ENCODE results near the gene ATXN10. TPM values are rescaled to one million over a fixed set of nuclear protein-coding genes. Genes with fewer than 3 reads are reported as not detected.

Gene ATXN10
- total RNA-seq, 4 donors from 2014 or later: 78.5 to 152 (median 113) TPM

DNA sequence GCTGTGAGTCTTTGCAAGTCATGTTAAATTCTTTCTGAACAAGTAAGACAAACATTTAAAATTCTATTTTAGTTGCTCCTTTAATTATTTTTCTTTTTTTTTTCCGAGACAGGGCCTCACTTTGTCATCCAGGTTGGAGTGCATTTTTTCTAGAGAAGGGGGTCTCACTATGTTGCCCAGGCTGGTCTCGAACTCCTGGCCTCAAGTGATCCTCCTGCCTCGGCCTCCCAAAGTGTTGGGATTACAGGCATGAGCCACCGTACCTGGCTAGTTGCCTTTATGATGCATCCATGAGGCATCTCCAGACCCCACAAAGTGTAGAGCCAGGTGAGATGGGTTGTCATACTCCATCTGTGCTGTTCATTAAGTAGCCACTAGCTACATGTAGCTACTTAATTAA, 4.4 kb downstream of the ATXN10 start:
- H3K27ac ChIP-seq: peak overlapping the region in 1 of 4 donors; percentile 55
- H3K27me3 ChIP-seq: no peaks in the 10 kb centered on the region
- H3K4me3 ChIP-seq: no peak overlapping the region
- WGBS, 2 donors (ENCODE audit: low coverage in 1 of 2): 35 to 83% methylated on average over 2 to 4 of the region's 4 CpGs
- H3K36me3 ChIP-seq: peaks cover 0 to 9% of the 10 kb centered on the region in 2 donors
- TF ChIP-seq POLR2AphosphoS5 (IDR thresholded peaks at IDR 0.05) (no peak), EP300 (IDR thresholded peaks at IDR 0.05) (no peak), POLR2A (IDR thresholded peaks at IDR 0.05) (no peak)
- TF ChIP-seq, protein P1, sequence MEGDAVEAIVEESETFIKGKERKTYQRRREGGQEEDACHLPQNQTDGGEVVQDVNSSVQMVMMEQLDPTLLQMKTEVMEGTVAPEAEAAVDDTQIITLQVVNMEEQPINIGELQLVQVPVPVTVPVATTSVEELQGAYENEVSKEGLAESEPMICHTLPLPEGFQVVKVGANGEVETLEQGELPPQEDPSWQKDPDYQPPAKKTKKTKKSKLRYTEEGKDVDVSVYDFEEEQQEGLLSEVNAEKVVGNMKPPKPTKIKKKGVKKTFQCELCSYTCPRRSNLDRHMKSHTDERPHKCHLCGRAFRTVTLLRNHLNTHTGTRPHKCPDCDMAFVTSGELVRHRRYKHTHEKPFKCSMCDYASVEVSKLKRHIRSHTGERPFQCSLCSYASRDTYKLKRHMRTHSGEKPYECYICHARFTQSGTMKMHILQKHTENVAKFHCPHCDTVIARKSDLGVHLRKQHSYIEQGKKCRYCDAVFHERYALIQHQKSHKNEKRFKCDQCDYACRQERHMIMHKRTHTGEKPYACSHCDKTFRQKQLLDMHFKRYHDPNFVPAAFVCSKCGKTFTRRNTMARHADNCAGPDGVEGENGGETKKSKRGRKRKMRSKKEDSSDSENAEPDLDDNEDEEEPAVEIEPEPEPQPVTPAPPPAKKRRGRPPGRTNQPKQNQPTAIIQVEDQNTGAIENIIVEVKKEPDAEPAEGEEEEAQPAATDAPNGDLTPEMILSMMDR (IDR thresholded peaks at IDR 0.05): no peak
- no peak for ATAC-seq
- H3K9me3 ChIP-seq: no peaks in the 10 kb centered on the region
- H3K4me1 ChIP-seq: peaks cover 8 to 68% (median 21%) of the 10 kb centered on the region in 3 donors

DNA sequence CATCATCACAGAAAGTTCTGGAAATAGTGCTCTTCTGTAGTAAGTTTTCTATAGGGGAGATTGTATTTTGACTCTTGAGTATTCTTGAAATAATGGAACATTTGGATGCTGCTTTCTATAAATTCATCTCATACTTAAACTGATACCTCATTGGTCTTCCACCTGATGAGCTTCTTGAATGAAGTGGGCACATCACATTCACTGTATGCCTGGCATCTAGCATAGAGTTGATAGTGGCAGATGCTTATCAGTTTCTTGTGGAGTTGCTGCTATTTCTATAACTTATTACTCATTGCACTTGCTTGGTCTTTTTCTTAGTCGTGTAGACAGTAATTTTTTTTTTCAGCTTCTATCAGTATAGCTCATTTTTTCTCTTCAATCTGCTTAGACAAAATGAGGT, 5.4 kb downstream of the ATXN10 start:
- no peak overlapping the region for H3K27ac ChIP-seq
- ATAC-seq: no peak
- TF ChIP-seq POLR2A (IDR thresholded peaks at IDR 0.05) (no peak), POLR2AphosphoS5 (IDR thresholded peaks at IDR 0.05) (no peak), EP300 (IDR thresholded peaks at IDR 0.05) (no peak)
- TF ChIP-seq, protein P1 (IDR thresholded peaks at IDR 0.05): no peak
- peaks cover 10 to 74% (median 18%) of the 10 kb centered on the region in 3 donors for H3K4me1 ChIP-seq
- H3K27me3 ChIP-seq: no peaks in the 10 kb centered on the region
- 78 to 88% methylated on average over 1 of the region's 1 CpG for WGBS, 2 donors (ENCODE audit: low coverage in 1 of 2)
- H3K36me3 ChIP-seq: peaks cover 0 to 9% of the 10 kb centered on the region in 2 donors
- H3K9me3 ChIP-seq: no peaks in the 10 kb centered on the region
- no peak overlapping the region for H3K4me3 ChIP-seq

DNA sequence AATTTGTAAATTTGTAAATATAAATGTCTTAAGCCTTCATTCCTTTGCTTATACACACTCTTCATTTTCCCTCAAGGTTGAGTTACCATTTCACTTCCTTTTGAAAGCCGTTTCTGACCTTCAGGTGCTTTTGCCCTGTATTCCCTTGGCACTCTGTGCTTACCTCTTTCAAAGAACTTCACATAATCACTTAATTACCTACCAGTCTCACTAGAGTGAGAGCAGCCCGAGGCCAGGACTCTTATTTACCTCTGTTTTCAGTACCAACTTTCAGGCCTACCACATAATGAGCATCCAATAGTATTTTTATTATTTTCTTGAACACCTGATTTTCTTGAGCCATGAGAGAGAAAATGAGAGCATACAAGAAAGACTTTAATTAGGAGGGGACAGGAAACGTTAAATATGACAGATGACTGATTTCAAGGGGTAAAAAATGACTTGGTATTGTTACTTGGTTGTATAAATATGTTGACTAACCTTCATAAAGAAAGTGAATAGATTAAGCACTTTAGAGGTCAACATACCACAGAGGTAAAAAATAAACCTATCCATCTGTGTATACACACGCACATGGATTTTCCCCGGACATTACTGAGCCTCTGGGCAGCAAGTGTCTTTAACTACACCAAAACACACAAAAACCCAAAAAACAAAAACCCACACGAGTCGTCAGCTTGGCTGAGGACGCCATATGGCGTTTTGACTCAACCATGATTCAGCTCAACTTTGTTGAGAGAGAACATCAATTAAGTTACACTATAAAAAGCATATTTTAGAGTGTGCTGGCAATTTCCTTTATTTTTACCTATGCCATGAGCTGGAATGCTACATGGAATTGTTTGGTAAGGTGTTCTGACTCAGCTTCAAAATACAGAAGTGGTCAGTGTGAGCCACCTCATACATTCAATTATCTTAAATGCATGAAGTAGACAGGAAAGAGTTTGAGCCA, 7.6 kb downstream of the ATXN10 start:
- peaks cover under 1 to 74% (median 5%) of the 10 kb centered on the region in 3 donors for H3K4me1 ChIP-seq
- peaks cover 0 to 9% of the 10 kb centered on the region in 2 donors for H3K36me3 ChIP-seq
- TF ChIP-seq POLR2A (IDR thresholded peaks at IDR 0.05) (no peak), POLR2AphosphoS5 (IDR thresholded peaks at IDR 0.05) (no peak), EP300 (IDR thresholded peaks at IDR 0.05) (no peak)
- TF ChIP-seq, protein P1 (IDR thresholded peaks at IDR 0.05): no peak
- ATAC-seq: no peak
- no peaks in the 10 kb centered on the region for H3K9me3 ChIP-seq
- H3K27me3 ChIP-seq: no peaks in the 10 kb centered on the region
- no peak overlapping the region for H3K4me3 ChIP-seq
- H3K27ac ChIP-seq: no peak overlapping the region
- 90 to 91% methylated on average over 6 to 9 of the region's 9 CpGs for WGBS, 2 donors (ENCODE audit: low coverage in 1 of 2)

DNA sequence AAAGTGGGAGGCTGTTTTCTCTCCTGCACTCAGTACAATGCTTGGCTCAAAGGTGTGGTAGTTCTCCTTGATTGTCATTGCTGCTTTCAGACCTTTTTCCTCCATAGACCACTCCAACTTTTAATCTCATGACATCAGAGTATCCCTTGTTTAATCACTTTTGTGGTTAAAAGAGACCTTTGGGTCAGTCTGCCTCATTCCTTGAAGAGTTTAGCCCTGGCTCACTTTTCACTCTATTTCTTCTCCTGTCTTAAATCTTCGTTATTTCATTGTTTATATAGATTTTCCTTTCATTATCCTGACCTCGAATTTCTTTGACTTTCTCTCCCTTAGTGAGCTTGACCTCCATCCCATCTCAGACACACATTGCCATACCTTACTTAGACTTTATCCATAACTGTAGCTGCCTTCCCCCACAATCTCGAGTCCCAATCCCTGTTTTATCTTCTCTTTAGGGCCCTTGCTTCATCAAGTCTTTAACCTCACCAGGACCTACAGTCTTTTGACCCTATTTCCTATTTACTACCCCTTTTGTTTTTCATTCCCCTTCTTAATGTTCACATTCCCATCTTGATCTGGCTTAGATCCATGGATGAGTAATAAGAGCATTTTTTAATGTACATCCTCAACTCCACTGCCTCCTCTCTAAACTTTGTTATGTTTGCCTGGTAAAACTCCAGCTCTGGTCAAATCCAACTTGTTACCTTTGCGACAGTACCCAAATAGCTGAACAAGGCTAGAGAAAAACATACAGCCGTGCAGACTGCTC, 9.5 kb downstream of the ATXN10 start:
- 48 to 61% methylated on average over 5 of the region's 5 CpGs for WGBS, 2 donors (ENCODE audit: low coverage in 1 of 2)
- peaks cover 0 to 8% of the 10 kb centered on the region in 2 donors for H3K36me3 ChIP-seq
- no peaks in the 10 kb centered on the region for H3K9me3 ChIP-seq
- H3K27ac ChIP-seq: no peak overlapping the region
- H3K27me3 ChIP-seq: no peaks in the 10 kb centered on the region
- ATAC-seq: no peak
- no peak overlapping the region for H3K4me3 ChIP-seq
- TF ChIP-seq POLR2A (IDR thresholded peaks at IDR 0.05) (no peak), POLR2AphosphoS5 (IDR thresholded peaks at IDR 0.05) (no peak), EP300 (IDR thresholded peaks at IDR 0.05) (no peak)
- TF ChIP-seq, protein P1 (IDR thresholded peaks at IDR 0.05): no peak
- peaks cover 5 to 76% (median 7%) of the 10 kb centered on the region in 3 donors for H3K4me1 ChIP-seq

Measured in gastroesophageal sphincter (tissue), 4 donors.